ENCODE results near the gene THAP4. TPM values are rescaled to one million over a fixed set of nuclear protein-coding genes. Genes with fewer than 3 reads are reported as not detected.

The THAP4 gene
- total RNA-seq, 2 donors from 2014 or later, result 27.2 to 31.1 TPM

DNA sequence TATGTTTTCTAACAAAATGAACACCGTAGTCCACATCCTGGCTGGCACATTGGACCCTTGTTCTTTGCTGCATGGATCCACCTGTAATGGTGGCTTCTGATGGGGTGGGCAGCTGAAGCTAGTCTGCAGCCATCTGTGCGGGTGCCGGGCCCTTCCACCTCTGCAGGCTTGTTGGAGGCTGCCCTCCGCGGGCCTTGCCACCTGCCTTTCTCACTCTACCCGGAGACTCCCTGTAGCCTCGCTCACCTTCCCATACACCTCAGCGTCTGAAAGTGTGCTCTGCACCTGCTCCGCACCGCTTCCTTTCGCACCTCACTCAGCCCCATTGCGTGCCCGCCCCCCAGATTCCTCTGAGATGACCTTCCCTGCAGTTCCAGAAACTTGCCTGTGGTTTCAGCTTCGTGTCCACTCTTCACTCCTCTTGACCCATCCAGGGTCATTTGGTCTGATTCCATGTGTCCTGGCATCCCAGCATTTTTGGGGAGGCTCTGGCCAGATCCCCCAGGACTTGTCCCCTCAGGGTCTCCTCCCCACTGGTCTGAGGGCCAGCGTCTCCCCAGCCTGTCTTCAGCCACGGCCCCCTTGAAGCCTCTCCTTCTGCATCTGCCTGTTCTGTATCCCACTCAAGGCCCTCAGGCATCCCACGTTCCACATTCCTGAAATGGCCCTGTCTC, 18.7 kb upstream of the THAP4 start:
- Histone ChIP-seq H3K27me3 (replicated peaks; ENCODE audit: insufficient read depth) (no peaks in the 10 kb centered on the region), H3K4me3 (no peak overlapping the region), H3K36me3 (peaks cover 57% of the 10 kb centered on the region), H3K4me1 (ENCODE audit: control insufficient read depth in 1 of 2, low read depth in 2 of 2) (no peaks in the 10 kb centered on the region), H3K9me3 (no peaks in the 10 kb centered on the region), H3K27ac (no peak overlapping the region)
- no peak for DNase-seq (ENCODE audit: low spot score)
- ATAC-seq (ENCODE audit: insufficient number of reproducible peaks, low FRiP score, low read depth), result no peak
- TF ChIP-seq, protein P1, sequence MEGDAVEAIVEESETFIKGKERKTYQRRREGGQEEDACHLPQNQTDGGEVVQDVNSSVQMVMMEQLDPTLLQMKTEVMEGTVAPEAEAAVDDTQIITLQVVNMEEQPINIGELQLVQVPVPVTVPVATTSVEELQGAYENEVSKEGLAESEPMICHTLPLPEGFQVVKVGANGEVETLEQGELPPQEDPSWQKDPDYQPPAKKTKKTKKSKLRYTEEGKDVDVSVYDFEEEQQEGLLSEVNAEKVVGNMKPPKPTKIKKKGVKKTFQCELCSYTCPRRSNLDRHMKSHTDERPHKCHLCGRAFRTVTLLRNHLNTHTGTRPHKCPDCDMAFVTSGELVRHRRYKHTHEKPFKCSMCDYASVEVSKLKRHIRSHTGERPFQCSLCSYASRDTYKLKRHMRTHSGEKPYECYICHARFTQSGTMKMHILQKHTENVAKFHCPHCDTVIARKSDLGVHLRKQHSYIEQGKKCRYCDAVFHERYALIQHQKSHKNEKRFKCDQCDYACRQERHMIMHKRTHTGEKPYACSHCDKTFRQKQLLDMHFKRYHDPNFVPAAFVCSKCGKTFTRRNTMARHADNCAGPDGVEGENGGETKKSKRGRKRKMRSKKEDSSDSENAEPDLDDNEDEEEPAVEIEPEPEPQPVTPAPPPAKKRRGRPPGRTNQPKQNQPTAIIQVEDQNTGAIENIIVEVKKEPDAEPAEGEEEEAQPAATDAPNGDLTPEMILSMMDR (IDR thresholded peaks at IDR 0.05), result no peak

DNA sequence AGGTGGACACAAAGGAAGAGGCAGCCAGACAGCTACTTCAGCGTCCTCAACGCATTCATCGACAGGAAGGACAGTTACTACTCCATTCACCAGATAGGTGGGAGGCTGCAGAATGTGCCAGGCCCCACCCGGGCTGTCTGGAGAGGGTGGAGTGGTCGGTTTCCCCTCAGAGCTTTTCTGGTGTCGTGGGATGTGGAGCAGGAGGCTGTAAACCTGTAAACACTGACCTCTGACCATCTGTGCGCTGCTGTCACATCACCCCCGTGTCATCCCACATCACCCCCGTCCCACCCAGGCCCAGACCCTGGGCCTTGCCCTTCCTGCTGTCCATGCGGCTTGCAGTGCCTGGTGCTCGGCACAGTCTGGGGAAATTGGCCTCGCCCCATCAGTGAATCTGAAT, 17.6 kb upstream of the THAP4 start:
- H3K27ac ChIP-seq, result no peak overlapping the region
- peaks cover 47% of the 10 kb centered on the region for H3K36me3 ChIP-seq
- ATAC-seq (ENCODE audit: insufficient number of reproducible peaks, low FRiP score, low read depth), result no peak
- DNase-seq (ENCODE audit: low spot score), result no peak
- H3K27me3 ChIP-seq (replicated peaks; ENCODE audit: insufficient read depth), result no peaks in the 10 kb centered on the region
- no peak overlapping the region for H3K4me3 ChIP-seq
- TF ChIP-seq, protein P1 (IDR thresholded peaks at IDR 0.05), result no peak
- no peaks in the 10 kb centered on the region for H3K9me3 ChIP-seq
- H3K4me1 ChIP-seq (ENCODE audit: control insufficient read depth in 1 of 2, low read depth in 2 of 2), result no peaks in the 10 kb centered on the region

DNA sequence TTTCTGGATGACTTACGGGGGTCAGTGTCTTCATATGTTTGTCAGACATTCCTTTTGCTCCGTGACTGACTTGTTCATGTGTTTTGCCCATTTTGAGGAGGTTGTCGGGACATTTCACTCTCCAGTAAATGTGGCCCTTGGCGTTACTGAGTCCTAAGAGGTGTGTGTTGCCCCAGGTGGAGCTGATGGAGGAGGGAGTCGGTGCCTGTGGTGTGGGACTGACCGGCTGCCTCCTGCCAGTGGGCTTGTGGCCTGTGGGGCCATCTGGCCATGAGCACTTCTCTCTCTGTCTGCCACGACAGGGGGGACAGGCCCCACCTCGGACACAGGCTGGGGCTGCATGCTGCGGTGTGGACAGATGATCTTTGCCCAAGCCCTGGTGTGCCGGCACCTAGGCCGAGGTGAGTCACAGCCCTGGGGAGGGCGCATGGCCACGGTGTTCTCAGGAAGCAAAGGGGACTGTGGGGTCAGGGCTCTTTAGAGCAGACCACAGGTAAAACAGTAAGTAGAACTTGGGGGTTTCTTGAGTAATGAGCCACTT, 16.3 kb upstream of the THAP4 start:
- no peak for ATAC-seq (ENCODE audit: insufficient number of reproducible peaks, low FRiP score, low read depth)

DNA sequence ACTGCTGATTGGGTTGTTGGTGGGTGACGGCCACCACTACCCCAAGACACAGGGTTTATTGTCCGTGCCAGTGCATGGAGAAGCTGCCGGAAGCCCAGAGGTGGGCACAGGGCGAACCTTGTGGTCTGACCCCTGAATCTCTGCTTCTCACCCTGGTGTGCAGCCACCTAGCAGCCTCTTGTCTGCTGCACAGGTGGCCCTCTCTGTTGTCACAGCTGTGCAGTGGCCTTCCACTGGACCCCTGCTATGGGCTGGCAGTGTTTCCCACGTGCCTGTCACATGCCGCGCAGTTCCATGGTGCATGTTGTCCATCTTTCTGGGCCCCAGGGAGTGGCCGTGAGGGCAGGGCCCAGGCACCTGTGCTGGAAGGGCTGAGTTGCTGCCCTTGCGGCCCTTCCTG, 15.8 kb upstream of the THAP4 start:
- peaks cover 39% of the 10 kb centered on the region for H3K36me3 ChIP-seq
- no peak for ATAC-seq (ENCODE audit: insufficient number of reproducible peaks, low FRiP score, low read depth)

More for the DNA sequence above, 16.3 kb upstream of the THAP4 start:
- Histone ChIP-seq H3K4me3 (no peak overlapping the region), H3K4me1 (ENCODE audit: control insufficient read depth in 1 of 2, low read depth in 2 of 2) (no peaks in the 10 kb centered on the region), H3K27ac (no peak overlapping the region), H3K27me3 (replicated peaks; ENCODE audit: insufficient read depth) (no peaks in the 10 kb centered on the region), H3K36me3 (peaks cover 42% of the 10 kb centered on the region), H3K9me3 (no peaks in the 10 kb centered on the region)
- no peak for DNase-seq (ENCODE audit: low spot score)
- TF ChIP-seq, protein P1 (IDR thresholded peaks at IDR 0.05), result no peak

DNA sequence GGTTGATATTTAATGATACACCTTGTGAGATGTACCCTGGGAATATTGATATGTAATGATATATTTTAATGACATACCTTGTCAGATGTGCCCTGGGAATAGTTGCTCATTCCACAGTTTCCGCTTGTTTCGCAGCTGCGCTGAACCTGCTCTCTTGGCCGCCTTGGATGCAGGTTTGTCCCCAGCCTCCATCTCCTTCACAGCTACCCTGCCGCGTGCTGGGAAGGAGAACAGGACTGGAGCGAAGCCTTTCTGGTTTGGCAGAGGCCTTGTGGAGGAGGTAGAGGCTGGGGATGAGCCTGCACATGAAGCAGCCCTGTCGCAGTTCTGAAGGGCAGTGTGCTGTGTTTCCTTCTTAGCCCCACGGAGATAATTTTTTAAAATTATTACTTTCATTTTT, 15.2 kb upstream of the THAP4 start:
- no peaks in the 10 kb centered on the region for H3K9me3 ChIP-seq
- no peak for DNase-seq (ENCODE audit: low spot score)
- TF ChIP-seq, protein P1 (IDR thresholded peaks at IDR 0.05), result no peak
- H3K36me3 ChIP-seq, result peaks cover 34% of the 10 kb centered on the region
- no peak overlapping the region for H3K4me3 ChIP-seq
- ATAC-seq (ENCODE audit: insufficient number of reproducible peaks, low FRiP score, low read depth), result no peak
- no peak overlapping the region for H3K27ac ChIP-seq
- no peaks in the 10 kb centered on the region for H3K4me1 ChIP-seq (ENCODE audit: control insufficient read depth in 1 of 2, low read depth in 2 of 2)
- H3K27me3 ChIP-seq (replicated peaks; ENCODE audit: insufficient read depth), result no peaks in the 10 kb centered on the region

More for the DNA sequence above, 15.8 kb upstream of the THAP4 start:
- H3K4me1 ChIP-seq (ENCODE audit: control insufficient read depth in 1 of 2, low read depth in 2 of 2), result no peaks in the 10 kb centered on the region
- H3K27me3 ChIP-seq (replicated peaks; ENCODE audit: insufficient read depth), result no peaks in the 10 kb centered on the region
- no peak overlapping the region for H3K27ac ChIP-seq
- DNase-seq (ENCODE audit: low spot score), result no peak
- no peak overlapping the region for H3K4me3 ChIP-seq
- TF ChIP-seq, protein P1 (IDR thresholded peaks at IDR 0.05), result no peak
- H3K9me3 ChIP-seq, result no peaks in the 10 kb centered on the region

Measured in thoracic aorta (tissue), 2 donors.